8988T (cell line): ENCODE results near the gene METTL25.

Experiments
- DNase-seq: peaks from one replicate; pipeline ENCODE4 v3.0.0; 2011

Gene METTL25

GRCh38 chr12:82407481-82407880, 49.2 kb downstream of the METTL25 start:
- DNase-seq, result no peak

GRCh38 chr12:82408844-82409243, 50.5 kb downstream of the METTL25 start:
- DNase-seq, result no peak

- no peak for DNase-seq
Observed at GRCh38 chr12:82411546-82412230, 53.4 kb downstream of the METTL25 start.

- DNase-seq, result no peak
Observed at GRCh38 chr12:82412246-82412645, 53.9 kb downstream of the METTL25 start.

- DNase-seq, result no peak
Observed at GRCh38 chr12:82414044-82414443, 55.7 kb downstream of the METTL25 start.

GRCh38 chr12:82414926-82415325, 56.6 kb downstream of the METTL25 start:
- DNase-seq, result no peak

GRCh38 chr12:82415402-82415801, 57.1 kb downstream of the METTL25 start:
- DNase-seq, result no peak

GRCh38 chr12:82425241-82425640, 66.9 kb downstream of the METTL25 start:
- DNase-seq, result no peak

GRCh38 chr12:82426081-82426480, 67.8 kb downstream of the METTL25 start:
- DNase-seq, result no peak

GRCh38 chr12:82426586-82426985, 68.3 kb downstream of the METTL25 start:
- DNase-seq, result no peak

- DNase-seq, result no peak
Observed at GRCh38 chr12:82430541-82431145, 72.3 kb downstream of the METTL25 start.

GRCh38 chr12:82434392-82434911, 76.1 kb downstream of the METTL25 start:
- no peak for DNase-seq

GRCh38 chr12:82436354-82436753, 78.0 kb downstream of the METTL25 start:
- DNase-seq, result no peak

- no peak for DNase-seq
Observed at GRCh38 chr12:82437744-82438143, 79.4 kb downstream of the METTL25 start.

GRCh38 chr12:82438356-82438755, 80.0 kb downstream of the METTL25 start:
- DNase-seq, result no peak

- DNase-seq, result no peak
Observed at GRCh38 chr12:82440885-82441284, 82.6 kb downstream of the METTL25 start.

GRCh38 chr12:82448911-82449578, 90.7 kb downstream of the METTL25 start:
- no peak for DNase-seq

GRCh38 chr12:82456633-82457032, 98.3 kb downstream of the METTL25 start:
- DNase-seq, result no peak

- no peak for DNase-seq
Observed at GRCh38 chr12:82458101-82458500, 99.8 kb downstream of the METTL25 start.

GRCh38 chr12:82461393-82461792, 103.1 kb downstream of the METTL25 start:
- DNase-seq, result no peak

- no peak for DNase-seq
Observed at GRCh38 chr12:82461836-82462235, 103.5 kb downstream of the METTL25 start.

- DNase-seq, result no peak
Observed at GRCh38 chr12:82468563-82468962, 110.2 kb downstream of the METTL25 start.

GRCh38 chr12:82470906-82471512, 112.7 kb downstream of the METTL25 start:
- DNase-seq, result no peak
